HG02571 (cell line): ENCODE measurements around the gene ZCCHC17.
A peak's percentile ranks its signal among the peaks of the same experiment; 100 is the strongest.

Source experiments
- ATAC-seq: cut with Tn5 transposase; IDR thresholded peaks from one replicate; pipeline ENCODE4 v1.9.1; 2021; ENCODE audit warnings: mild to moderate bottlenecking, moderate library complexity; ENCODE audit not compliant: unreplicated experiment

Gene ZCCHC17

DNA sequence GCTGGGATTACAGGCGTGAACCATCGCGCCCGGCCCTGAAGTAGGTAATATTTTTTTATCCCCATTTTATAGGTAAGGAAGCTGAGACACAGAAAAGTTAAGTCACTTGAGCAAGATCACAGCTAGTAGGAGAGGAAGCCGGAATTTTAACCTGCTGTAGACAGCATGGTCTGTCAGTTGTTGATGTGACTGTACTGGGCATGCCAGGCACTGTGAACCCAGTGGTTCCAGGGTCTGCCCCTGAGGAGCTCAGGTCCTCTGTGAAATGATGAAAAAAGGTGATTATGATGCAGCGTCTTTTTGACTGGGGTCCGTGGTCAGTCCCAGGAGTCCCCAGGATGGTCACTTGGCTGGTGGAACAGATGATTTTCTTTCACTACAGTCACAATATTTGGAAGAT is 92.8 kb downstream of the ZCCHC17 start:
- no peak for ATAC-seq

DNA sequence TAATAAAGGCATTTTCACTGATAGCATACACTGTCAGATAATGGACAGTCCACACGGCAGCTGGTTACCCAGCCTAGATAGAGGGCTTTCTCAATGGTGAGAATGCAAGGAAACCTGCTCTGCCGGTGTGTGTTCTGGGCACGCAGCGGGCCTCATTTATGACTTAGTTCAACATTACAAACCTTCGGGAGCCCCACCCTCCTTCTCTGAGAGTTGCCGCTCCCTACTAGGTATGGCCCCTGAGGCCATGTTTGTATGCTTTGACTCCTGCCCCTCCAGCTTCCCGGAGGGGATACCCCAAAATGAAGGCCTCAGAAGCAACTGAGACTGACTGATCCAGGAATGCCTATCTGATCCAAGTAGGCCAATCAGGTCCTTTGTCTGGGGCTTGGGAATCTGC is 93.2 kb downstream of the ZCCHC17 start:
- ATAC-seq, result no peak

DNA sequence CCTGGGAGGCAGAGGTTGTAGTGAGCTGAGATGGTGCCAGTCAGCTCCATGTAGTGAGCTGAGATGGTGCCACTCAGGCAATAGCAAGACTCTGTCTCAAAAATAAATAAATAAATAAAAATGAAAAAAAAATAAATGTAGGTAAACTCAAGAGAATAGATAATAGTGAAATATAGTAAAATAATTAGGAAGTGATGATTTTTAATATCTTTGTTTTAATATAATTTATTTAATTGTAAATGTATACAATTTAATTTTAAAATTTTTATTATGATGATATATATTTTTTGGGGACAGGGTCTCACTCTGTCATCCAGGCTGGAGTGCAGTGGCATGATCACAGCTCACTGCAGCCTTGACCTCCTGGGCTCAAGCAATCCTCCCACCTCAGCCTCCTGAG is 96.6 kb downstream of the ZCCHC17 start:
- ATAC-seq, result no peak

GRCh38 chr1:31394584-31395193 is 97.9 kb downstream of the ZCCHC17 start:
- ATAC-seq, result no peak

GRCh38 chr1:31396633-31397351 is 100.0 kb downstream of the ZCCHC17 start:
- no peak for ATAC-seq

- ATAC-seq, result no peak
Observed at GRCh38 chr1:31397360-31398095, 100.7 kb downstream of the ZCCHC17 start.

- no peak for ATAC-seq
Observed at GRCh38 chr1:31398246-31398645, 101.4 kb downstream of the ZCCHC17 start.

DNA sequence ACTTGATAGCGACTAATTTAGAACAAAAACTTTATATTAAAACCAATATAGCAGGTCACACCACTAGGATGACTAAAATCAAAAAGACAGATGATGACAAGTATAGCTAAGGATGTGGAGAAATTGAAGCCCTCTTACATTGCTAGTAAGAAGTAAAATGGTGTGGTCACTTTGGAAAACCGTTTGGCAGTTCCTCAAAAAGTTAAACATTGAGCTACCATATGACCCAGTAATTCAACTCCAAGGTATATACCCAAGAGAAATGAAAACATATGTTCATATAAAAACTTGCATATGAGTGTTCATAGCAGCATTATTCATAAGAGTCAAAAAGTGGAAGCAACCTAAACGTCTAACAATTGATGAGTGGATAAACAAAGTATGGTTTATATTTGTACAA is 103.1 kb downstream of the ZCCHC17 start:
- ATAC-seq, result no peak

DNA sequence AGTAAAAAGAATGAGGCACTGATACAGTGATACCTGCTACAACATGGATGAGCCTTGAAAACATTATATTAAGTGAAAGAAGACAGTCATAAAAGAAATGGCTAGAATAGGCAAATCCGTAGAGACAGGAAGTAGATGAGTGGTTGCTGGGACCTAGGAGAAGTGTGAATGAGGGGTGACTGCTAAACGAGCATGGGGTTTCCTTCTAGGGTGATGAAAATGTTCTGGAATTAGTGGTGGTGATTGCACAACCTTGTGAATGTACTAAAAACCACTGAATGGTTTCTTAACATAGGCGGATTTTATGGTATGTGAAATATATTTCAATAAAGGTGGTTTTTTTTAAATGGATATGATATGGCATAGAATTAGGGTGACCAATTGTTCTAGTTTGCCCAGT is 103.6 kb downstream of the ZCCHC17 start:
- ATAC-seq, result no peak

DNA sequence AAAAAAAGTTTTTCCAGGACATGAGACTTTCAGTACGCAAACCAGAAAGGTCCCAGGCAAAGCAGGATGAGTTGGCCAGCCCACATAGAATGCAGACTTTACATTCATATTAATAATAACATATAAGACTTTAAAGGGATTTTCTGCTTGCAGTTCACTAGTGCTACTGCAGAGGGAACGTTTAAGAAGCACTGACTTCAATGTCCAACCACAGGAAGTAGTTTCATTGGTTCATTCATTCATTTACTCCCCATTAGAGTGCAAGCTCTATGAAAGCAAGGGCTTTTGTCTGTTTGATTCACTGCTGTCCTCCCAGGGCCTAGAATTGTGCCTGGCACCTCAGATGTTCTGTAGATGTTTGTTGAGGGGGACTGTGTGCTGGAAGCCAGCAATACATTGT is 104.4 kb downstream of the ZCCHC17 start:
- ATAC-seq, result no peak

GRCh38 chr1:31405578-31406245 is 108.9 kb downstream of the ZCCHC17 start:
- ATAC-seq, result no peak

DNA sequence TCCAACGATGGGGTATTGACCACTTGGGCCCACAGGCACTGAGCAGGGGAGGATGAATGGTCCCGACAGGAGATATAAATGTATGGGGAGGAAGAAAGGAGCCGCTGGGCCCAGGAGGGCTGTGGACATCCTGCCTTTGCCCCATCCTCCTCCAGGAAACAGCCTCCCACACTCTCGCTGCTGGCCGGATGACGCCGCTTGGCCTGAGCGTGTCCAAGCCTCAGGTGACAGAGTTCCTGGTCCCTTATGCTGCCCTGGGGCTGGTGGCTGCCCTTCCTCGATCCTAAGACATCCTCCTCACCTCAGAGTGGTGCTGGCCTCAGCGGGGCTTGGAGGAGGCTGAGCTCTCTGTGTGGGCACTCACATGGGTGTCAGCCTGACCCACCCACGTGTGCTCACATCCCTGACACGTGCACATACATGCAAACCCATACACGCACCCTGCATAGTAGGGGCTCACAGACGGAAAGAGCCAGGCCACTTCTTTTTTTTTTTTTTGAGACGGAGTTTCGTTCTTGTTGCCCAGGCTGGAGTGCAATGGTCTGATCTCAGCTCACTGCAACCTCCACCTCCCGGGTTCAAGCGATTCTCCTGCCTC is 110.3 kb downstream of the ZCCHC17 start:
- no peak for ATAC-seq

- ATAC-seq, result no peak
Observed at GRCh38 chr1:31408788-31409318, 112.0 kb downstream of the ZCCHC17 start.

GRCh38 chr1:31409946-31410858 is 113.4 kb downstream of the ZCCHC17 start:
- no peak for ATAC-seq

- ATAC-seq, result no peak
Observed at GRCh38 chr1:31410871-31411270, 114.0 kb downstream of the ZCCHC17 start.

DNA sequence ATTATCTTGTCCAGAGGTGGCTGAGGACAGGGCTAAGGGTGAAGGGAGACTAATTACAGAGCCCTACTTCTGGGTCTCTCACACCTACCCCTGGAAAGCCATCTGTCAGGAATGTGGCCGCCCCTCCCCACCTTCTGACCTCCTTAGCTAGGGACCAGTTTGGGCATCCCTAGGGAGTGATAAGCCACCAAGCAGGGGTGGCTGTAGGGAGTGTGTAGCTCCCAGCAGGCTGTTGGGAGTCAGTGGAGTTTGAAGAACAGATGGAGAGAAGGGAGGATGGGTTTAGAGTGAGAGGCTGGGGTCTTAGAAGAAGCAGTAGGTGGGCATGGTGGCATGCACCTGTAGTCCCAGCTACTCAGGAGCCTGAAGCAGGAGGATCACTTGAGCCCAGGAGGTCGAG is 115.4 kb downstream of the ZCCHC17 start:
- ATAC-seq, result no peak

DNA sequence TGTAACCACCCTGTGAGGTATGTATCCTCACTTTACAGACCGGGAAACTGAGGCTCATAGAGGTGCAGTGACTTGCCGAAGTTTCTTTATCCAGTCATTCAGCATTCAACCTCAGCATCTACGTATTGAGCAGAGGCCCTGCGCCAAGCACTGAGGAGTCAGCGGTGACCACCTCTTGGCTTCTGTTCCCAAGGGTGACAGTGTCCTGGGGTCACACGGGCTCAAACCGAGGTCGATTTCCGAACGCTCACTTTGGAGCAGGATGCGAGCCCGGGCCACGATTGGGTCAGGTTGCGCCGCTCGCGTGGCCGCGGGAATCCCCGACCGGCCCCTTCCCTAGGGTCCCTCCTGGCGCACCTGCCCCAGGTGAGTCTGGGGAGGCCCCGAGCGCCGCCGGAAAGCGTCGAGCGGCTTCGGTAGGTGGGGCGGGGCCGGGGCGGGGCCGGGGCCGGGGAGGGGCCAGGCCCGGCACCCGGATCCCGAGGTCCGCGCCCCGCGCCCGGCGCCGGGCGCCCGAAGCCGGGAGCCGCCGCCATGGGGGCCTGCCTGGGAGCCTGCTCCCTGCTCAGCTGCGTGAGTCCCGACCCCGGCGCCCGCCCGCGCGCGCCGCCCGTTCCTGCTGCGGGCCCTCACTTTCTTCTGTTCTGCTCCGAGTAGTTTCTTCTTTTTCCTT is 116.0 kb downstream of the ZCCHC17 start, which contains the start of gene SERINC2:
TSS of gene SERINC2 (plus strand) at position 482 of the 673 bp plus-strand sequence. CDS start at position 535, 53 bp downstream.
- ATAC-seq, result peak; percentile 53

DNA sequence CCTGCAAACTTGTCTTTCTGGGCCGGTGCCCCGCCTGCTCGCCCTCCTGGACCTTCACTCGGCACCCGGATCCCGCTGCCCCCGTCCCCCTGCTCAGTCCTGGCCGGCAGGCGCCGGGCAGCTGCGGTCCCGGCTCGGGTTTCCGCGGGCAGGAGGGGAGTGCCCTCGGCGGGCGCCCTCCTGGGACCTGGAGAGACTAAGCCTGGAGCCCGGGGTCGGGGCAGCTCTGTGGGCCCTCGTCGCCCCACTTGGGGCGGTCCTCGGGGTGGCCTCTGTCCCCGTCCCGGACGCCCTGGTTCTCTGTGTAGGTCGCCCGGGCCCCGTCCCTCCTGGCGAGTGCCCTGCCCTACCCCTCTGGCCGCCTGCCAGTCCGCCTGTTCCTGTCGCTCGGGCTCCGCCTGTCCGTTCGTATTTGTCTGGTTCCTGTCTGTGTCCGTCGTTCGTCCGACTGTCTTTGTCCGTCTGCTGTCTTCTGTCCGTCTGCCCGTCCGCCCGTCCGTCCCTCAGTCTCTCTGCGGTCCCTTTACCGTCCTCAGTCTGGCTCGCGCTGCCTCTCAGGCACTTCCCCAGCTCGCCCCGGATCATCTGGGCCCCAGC is 116.7 kb downstream of the ZCCHC17 start:
- ATAC-seq, result no peak
